Measurements from ENCODE around the gene ZNF467.
A peak's percentile ranks its signal among the peaks of the same experiment; 100 is the strongest.

The ZNF467 gene

DNA sequence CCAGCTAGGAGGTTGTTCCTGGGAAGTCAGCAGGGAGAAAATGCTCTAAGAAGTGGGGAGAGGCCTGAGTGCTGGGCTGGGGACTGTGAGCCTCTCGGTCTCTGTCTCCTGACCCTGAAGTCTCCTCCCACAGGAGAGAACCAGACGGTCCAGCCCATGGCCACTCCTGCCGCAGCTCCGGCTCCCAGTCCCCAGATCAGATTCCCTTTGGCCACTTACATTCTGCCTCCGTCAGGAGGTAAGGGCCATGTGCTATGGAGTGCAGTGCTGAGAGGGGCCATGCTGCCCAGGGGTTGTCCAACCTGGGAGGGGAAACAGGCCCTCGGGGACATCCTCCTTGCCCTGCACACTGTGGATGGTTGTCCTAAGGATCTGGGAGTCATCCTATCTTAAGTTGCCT is 21.3 kb upstream of the ZNF467 start:
- no peak for DNase-seq (ENCODE audit: low read depth)
- no peak overlapping the region for H3K4me3 ChIP-seq (ENCODE audit: low read depth, low read length)
- TF ChIP-seq, protein P1, sequence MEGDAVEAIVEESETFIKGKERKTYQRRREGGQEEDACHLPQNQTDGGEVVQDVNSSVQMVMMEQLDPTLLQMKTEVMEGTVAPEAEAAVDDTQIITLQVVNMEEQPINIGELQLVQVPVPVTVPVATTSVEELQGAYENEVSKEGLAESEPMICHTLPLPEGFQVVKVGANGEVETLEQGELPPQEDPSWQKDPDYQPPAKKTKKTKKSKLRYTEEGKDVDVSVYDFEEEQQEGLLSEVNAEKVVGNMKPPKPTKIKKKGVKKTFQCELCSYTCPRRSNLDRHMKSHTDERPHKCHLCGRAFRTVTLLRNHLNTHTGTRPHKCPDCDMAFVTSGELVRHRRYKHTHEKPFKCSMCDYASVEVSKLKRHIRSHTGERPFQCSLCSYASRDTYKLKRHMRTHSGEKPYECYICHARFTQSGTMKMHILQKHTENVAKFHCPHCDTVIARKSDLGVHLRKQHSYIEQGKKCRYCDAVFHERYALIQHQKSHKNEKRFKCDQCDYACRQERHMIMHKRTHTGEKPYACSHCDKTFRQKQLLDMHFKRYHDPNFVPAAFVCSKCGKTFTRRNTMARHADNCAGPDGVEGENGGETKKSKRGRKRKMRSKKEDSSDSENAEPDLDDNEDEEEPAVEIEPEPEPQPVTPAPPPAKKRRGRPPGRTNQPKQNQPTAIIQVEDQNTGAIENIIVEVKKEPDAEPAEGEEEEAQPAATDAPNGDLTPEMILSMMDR (IDR thresholded peaks at IDR 0.05; ENCODE audit: insufficient read depth, low read depth, low read length, missing control alignments): no peak

DNA sequence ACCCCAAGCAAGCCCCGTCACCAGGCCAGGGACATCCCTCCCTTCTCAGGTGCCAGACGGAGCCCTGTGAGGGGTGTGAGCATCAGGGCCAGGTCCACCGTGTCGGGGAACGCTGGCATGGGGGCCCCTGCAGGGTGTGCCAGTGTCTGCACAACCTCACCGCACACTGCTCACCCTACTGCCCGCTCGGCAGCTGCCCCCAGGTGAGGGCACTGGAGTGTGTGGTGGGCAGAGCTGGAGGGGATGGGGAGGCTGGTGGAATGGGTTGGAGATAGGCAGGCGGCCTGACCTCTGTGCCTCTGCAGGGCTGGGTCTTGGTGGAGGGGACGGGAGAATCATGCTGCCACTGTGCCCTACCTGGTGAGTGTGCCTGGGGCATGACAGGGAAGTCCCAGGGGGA is 19.9 kb upstream of the ZNF467 start:
- TF ChIP-seq, protein P1 (IDR thresholded peaks at IDR 0.05; ENCODE audit: insufficient read depth, low read depth, low read length, missing control alignments): no peak
- no peak overlapping the region for H3K4me3 ChIP-seq (ENCODE audit: low read depth, low read length)
- DNase-seq (ENCODE audit: low read depth): no peak

DNA sequence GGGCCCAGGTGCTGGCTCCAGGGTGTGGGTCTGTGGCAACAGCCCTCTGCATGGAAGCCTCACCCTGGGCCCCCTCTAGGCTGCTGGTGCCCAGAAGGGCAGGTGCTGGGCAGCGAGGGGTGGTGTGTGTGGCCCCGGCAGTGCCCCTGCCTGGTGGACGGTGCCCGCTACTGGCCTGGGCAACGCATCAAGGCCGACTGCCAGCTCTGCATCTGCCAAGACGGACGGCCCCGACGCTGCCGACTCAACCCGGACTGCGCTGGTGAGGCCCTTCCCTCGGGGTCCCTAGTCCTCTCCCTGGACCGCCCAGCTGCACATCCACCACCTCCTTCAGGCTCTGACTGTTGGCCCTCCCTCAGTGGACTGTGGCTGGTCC is 18.8 kb upstream of the ZNF467 start:
- H3K4me3 ChIP-seq (ENCODE audit: low read depth, low read length): no peak overlapping the region
- DNase-seq (ENCODE audit: low read depth): no peak
- TF ChIP-seq, protein P1 (IDR thresholded peaks at IDR 0.05; ENCODE audit: insufficient read depth, low read depth, low read length, missing control alignments): no peak

DNA sequence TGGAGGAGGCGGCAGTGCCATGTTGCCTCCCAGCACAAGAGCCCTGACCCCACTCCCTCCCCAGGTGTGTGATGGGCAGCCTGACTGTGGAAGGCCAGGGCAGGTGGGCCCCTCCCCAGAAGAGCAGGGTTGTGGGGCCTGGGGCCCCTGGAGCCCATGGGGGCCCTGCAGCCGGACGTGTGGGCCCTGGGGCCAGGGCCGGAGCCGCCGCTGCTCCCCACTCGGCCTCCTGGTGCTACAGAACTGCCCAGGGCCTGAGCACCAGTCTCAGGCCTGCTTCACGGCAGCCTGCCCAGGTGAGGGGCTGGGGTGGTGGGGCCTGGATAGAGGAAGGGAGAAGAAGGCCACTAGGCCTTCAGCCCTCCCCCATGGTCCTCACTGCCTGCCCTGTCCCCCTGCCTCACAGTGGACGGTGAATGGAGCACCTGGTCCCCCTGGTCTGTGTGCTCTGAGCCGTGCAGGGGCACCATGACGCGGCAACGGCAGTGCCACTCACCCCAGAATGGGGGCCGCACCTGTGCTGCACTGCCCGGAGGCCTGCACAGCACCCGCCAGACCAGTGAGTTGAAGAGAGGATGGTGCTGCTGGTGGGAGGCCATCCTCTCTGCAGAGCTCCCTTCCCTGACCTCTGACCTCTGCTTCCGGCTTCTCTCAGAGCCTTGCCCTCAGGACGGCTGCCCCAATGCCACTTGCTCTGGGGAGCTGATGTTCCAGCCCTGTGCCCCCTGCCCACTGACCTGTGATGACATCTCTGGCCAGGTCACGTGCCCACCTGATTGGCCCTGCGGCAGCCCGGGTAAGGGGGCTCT is 18.2 kb upstream of the ZNF467 start:
- TF ChIP-seq, protein P1 (IDR thresholded peaks at IDR 0.05; ENCODE audit: insufficient read depth, low read depth, low read length, missing control alignments): no peak

DNA sequence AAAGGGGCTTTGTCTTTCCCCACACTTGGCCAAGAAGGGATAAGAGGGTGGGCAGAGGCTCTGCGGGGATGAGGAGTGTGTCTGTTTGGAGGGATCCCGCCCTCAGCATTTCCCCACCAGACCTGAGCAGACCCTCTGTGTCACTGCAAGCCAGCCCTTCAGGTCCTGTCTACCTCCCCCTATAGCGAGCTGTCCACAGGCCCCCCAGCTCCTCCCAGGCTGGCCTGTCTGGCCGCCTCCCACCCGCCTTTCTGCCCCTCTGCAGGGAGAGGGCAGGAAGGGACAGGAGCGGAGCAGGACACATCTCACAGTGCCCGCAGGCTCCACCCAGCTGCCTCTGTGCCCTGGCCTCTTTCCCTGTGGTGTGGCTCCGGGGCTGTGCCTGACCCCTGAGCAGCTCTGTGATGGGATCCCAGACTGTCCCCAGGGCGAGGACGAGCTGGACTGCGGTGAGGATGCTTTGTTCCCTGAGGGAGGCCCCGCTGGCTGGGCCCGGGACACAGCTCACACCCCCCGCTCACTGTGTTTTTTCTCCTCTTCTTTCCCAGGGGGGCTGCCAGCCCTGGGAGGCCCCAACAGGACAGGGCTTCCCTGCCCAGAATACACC is 17.5 kb upstream of the ZNF467 start:
- no peak overlapping the region for H3K4me3 ChIP-seq (ENCODE audit: low read depth, low read length)
- DNase-seq (ENCODE audit: low read depth): no peak
- TF ChIP-seq, protein P1 (IDR thresholded peaks at IDR 0.05; ENCODE audit: insufficient read depth, low read depth, low read length, missing control alignments): no peak

More for the DNA sequence above, 18.2 kb upstream of the ZNF467 start:
- no peak overlapping the region for H3K4me3 ChIP-seq (ENCODE audit: low read depth, low read length)
- DNase-seq (ENCODE audit: low read depth): no peak

DNA sequence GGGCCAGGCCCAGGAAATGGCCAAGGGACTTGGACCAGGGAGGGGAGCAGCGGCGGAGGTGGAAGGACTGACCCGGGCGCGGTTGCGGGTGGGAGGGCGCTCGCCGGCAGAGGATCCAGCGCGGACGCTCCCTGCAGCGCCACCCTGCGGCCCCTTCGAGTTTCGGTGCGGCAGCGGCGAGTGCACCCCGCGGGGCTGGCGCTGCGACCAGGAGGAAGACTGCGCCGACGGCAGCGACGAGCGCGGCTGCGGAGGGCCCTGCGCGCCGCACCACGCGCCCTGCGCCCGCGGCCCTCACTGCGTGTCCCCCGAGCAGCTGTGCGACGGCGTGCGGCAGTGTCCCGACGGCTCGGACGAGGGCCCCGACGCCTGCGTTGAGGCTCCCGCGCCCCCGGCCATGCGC is 16.8 kb upstream of the ZNF467 start:
- TF ChIP-seq, protein P1 (IDR thresholded peaks at IDR 0.05; ENCODE audit: insufficient read depth, low read depth, low read length, missing control alignments): peak; percentile 21
- H3K4me3 ChIP-seq (ENCODE audit: low read depth, low read length): no peak overlapping the region
- no peak for DNase-seq (ENCODE audit: low read depth)

All from GM12865 (cell line).